Right lobe of liver (tissue), 4 donors: Measurements from ENCODE around the gene SEZ6.

Experiments
- POLR2A ChIP-seq: fragments of 450-650 bp; IDR thresholded peaks from one replicate; pipeline ENCODE4 v1.6.1; 2017; ENCODE audit warnings: antibody characterized with exemption, mild to moderate bottlenecking
- TF ChIP-seq, protein P1 (sequence below), 4 donors: fragments of 200-600 bp in 3 of 4; fragments of 450-650 bp in 1 of 4; IDR thresholded peaks; one replicate each; pipeline versions ENCODE4 v1.5.1 to v1.8.0; 2016 to 2022; ENCODE audit warnings: antibody characterized with exemption in 4 of 4, mild to moderate bottlenecking in 2 of 4
- donor health status: DM: no; HTN: no; CAD: no.
- donor health status: DM: no; HTN: no; CAD: no.
- donor health status: DM: no; HTN: yes; CAD: no.

DNA sequence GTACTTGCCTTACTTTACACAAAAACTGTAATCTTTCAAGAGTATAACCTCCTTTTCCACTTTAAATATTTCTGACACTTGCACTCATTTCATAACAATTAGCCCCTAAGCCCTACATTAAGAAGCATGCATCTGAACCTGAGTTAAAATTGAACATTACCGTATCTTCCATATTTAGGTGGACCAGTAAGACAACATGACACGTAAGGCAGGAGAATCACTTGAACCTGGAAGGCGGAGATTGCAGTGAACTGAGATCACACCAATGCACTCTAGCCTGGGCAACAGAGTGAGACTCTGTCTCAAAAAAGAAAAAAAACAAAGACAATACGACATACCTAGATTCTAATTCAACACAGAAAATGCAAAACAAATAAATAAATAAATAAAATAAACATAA, 61.5 kb downstream of the SEZ6 start:
- TF ChIP-seq, protein P1, sequence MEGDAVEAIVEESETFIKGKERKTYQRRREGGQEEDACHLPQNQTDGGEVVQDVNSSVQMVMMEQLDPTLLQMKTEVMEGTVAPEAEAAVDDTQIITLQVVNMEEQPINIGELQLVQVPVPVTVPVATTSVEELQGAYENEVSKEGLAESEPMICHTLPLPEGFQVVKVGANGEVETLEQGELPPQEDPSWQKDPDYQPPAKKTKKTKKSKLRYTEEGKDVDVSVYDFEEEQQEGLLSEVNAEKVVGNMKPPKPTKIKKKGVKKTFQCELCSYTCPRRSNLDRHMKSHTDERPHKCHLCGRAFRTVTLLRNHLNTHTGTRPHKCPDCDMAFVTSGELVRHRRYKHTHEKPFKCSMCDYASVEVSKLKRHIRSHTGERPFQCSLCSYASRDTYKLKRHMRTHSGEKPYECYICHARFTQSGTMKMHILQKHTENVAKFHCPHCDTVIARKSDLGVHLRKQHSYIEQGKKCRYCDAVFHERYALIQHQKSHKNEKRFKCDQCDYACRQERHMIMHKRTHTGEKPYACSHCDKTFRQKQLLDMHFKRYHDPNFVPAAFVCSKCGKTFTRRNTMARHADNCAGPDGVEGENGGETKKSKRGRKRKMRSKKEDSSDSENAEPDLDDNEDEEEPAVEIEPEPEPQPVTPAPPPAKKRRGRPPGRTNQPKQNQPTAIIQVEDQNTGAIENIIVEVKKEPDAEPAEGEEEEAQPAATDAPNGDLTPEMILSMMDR (IDR thresholded peaks at IDR 0.05): no peak
- TF ChIP-seq POLR2A: no peak
